Pons (tissue), 1 donor: ENCODE measurements around the gene OR51G1.
"Not testable (repeated sequence)": the region's sequence is repeated elsewhere in the genome, so short reads cannot be mapped to it uniquely, and the experiment has no call there.

Experiments used
- DNase-seq: peaks from one replicate; pipeline ENCODE4 v3.0.0-alpha.2; 2016; ENCODE audit warnings: low spot score

OR51G1 gene, protein sequence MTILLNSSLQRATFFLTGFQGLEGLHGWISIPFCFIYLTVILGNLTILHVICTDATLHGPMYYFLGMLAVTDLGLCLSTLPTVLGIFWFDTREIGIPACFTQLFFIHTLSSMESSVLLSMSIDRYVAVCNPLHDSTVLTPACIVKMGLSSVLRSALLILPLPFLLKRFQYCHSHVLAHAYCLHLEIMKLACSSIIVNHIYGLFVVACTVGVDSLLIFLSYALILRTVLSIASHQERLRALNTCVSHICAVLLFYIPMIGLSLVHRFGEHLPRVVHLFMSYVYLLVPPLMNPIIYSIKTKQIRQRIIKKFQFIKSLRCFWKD

DNA sequence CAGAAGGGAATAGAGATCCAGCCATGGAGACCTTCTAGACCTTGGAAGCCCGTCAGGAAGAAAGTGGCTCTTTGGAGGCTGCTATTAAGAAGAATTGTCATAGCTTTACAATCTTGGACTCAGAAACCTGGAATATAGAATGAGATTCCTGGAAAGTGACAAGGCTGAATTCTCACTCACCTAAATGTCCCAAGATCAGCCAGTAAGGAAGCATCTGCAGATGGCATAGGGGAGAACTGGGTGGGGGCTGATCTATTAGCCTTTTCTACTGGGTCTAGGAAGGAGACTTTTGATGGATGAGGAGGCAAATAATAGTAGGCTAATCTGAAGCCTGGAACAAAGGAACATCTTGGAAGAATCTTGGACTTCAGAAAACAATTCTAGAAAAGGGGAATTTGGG is at the start of gene OR51G1:
TSS of gene OR51G1 (minus strand) at position 101 of the 400 bp plus-strand sequence. CDS start at position 101, 0 bp downstream.
- DNase-seq, result no peak

- peak; percentile 12 for DNase-seq
These were observed 38.7 kb upstream of the OR51G1 start for GRCh38 chr11:4962816-4963215.

- no peak for DNase-seq
These were observed 36.7 kb upstream of the OR51G1 start for GRCh38 chr11:4960877-4961276.

GRCh38 chr11:4957396-4957795 is 33.3 kb upstream of the OR51G1 start:
- no peak for DNase-seq

- DNase-seq, result not testable (repeated sequence)
These were observed 31.5 kb upstream of the OR51G1 start, which contains the start of gene OR51A2 for GRCh38 chr11:4955613-4956012. TSS of gene OR51A2 (minus strand) at chr11:4955713. CDS start at chr11:4955713, 0 bp downstream.

DNA sequence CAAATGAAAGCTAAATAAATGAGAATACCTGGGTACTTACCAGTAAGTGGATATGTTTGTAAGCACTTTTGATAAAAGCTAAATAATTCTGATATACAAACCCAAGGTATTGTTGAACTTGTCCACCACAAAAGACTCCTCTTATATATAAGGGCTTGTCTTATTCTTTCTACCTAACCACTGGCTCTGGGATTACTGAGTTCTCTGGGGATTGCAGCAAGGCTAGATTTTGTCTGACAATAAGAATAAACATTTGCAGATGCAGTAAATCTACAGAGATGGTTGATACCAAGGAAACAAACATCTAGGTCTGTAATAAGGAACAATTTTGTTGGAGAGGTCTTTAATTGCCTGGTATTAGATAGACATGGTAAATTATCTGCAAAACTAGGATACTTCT is 23.4 kb upstream of the OR51G1 start, which contains the start of gene OR51A4:
TSS of gene OR51A4 (minus strand) at position 101 of the 400 bp plus-strand sequence. CDS start 505 bp downstream, outside the sequence.
- DNase-seq, result no peak

- no peak for DNase-seq
These were observed 12.6 kb upstream of the OR51G1 start for GRCh38 chr11:4936745-4937144.

- DNase-seq, result no peak
These were observed 8.6 kb upstream of the OR51G1 start for GRCh38 chr11:4932751-4933150.

DNA sequence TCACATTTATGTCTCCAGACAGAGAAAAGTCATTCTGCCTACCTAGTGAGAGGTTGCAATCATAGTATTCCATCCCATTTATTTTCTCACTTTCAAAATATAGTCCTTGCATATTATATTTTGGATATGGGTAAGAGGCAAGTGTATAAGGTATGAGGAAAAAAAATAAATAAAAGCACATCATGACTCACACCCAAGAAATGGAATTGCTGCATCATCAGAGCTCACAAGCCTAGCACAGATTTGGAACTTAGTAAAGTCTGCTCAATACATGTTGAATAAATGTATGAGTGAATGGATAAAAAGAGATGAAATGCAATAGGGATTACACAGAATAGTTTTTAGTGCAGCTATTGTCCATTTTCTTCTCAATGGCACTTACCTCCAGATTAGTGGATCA is 2.5 kb upstream of the OR51G1 start:
- no peak for DNase-seq

GRCh38 chr11:4922304-4922703 is 1.8 kb downstream of the OR51G1 start:
- no peak for DNase-seq

- no peak for DNase-seq
These were observed 2.3 kb downstream of the OR51G1 start for GRCh38 chr11:4921796-4922195.

- no peak for DNase-seq
These were observed 4.9 kb downstream of the OR51G1 start, which contains the start of gene OR51G2 for GRCh38 chr11:4919250-4919649. TSS of gene OR51G2 (minus strand) at chr11:4919350. CDS start at chr11:4915663, 3,687 bp downstream.

GRCh38 chr11:4916581-4916980 is 7.6 kb downstream of the OR51G1 start:
- DNase-seq, result no peak

DNA sequence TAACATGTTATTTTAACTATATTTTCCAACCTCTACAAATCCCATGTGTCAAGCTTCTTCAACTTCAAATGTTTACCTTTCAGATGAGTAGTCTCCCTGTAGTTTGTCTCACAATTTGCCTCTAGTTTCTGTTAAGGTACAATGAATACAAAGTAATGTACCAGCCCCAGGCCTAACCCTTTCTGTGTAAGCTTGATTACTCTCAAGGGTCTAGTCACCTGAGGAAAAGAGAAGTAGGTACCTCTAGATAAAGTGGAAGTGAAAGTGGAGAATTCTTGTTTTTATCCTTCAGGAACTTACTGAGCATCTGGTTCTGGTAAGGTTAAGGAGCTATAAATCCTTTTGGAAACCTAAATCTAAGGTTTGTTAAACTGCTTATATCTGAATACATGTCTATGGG is 20.7 kb downstream of the OR51G1 start, which contains the start of gene OR51A7:
TSS of gene OR51A7 (plus strand) at position 300 of the 400 bp plus-strand sequence. CDS start 3,587 bp downstream, outside the sequence.
- DNase-seq, result no peak

- DNase-seq, result no peak
These were observed 32.0 kb downstream of the OR51G1 start for GRCh38 chr11:4891996-4892640.

DNA sequence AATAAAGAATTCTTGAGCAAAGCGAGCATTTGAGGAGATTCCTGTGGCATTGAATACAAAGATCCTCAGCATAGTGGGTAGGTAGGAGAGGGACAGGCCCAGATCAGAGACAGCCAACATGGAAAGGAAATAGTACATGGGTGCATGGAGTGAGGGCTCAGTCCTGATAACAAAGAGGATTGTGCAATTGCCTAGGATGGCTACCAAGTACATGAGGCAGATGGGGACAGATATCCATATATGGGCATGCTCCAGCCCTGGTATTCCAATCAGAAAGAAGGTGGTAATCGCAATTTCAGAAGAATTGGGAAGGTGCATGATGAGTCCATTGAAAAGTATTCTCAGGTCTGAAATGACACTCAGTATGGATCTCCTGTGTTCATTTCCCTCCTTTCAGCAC is 33.9 kb downstream of the OR51G1 start:
- DNase-seq, result no peak

DNA sequence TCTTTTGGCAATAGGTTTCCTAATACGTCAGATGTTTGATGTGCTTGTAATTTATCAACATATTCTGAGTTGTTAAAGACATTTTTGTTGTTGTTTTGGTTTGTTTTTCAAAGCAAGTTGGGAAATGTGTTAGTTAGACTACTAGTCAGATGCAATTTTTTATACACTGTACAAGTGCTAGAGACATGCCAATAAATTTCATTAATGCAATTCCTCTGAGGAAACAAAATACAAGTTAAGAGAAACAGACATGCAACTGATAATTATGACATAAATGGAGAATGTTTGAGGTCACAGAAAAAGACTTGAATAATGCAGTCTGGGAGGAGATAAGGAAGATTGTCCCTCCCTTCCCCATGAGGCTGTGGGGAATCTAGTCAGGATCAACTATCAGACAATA is 36.5 kb downstream of the OR51G1 start:
- no peak for DNase-seq

DNA sequence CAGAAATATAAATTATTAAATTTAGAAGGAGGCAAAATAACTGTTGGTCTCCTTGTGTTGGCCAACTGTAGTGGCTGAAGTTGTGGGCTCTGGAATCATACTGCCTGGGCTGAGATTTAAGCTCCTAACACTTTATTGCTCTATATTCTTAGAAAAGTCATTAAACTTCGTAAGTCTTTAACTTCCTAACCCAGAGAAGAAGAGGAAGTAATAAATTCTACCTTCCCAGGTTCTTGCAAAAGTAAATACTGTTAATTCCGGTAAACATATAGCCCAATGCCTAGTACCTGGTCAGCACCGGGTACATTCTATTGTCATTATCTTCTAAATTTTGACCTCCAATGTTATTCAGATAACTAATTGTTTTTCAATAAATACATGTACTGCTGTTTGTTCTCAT is 38.0 kb downstream of the OR51G1 start:
- DNase-seq, result no peak

GRCh38 chr11:4884361-4884760 is 39.8 kb downstream of the OR51G1 start:
- no peak for DNase-seq

DNA sequence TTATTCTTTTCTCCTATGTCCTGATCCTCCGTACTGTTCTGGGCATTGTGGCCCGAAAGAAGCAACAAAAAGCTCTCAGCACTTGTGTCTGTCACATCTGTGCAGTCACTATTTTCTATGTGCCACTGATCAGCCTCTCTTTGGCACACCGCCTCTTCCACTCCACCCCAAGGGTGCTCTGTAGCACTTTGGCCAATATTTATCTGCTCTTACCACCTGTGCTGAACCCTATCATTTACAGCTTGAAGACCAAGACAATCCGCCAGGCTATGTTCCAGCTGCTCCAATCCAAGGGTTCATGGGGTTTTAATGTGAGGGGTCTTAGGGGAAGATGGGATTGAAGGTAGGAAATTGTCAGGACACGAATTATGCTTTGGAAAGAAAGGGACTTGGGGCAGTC is 41.6 kb downstream of the OR51G1 start:
- DNase-seq, result no peak

DNA sequence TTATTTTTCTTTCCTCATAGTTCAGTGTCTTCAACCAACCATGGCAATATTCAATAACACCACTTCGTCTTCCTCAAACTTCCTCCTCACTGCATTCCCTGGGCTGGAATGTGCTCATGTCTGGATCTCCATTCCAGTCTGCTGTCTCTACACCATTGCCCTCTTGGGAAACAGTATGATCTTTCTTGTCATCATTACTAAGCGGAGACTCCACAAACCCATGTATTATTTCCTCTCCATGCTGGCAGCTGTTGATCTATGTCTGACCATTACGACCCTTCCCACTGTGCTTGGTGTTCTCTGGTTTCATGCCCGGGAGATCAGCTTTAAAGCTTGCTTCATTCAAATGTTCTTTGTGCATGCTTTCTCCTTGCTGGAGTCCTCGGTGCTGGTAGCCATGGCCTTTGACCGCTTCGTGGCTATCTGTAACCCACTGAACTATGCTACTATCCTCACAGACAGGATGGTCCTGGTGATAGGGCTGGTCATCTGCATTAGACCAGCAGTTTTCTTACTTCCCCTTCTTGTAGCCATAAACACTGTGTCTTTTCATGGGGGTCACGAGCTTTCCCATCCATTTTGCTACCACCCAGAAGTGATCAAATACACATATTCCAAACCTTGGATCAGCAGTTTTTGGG is 42.2 kb downstream of the OR51G1 start, which contains the start of gene OR51T1:
TSS of gene OR51T1 (plus strand) at position 41 of the 641 bp plus-strand sequence. CDS start at position 41, 0 bp downstream.
- no peak for DNase-seq

- no peak for DNase-seq
These were observed 43.0 kb downstream of the OR51G1 start for GRCh38 chr11:4881188-4881587.
